Activated T-cell treated with anti-CD3 and anti-CD28 coated beads for 24 hours (primary cell): ENCODE measurements around the gene PRPF19.

Experiments
- DNase-seq: peaks from one replicate; pipeline ENCODE4 v3.0.0-alpha.2; 2020; ENCODE audit warnings: low read depth

Gene PRPF19

GRCh38 chr11:60937811-60938210, 31.4 kb upstream of the PRPF19 start:
- no peak for DNase-seq

DNA sequence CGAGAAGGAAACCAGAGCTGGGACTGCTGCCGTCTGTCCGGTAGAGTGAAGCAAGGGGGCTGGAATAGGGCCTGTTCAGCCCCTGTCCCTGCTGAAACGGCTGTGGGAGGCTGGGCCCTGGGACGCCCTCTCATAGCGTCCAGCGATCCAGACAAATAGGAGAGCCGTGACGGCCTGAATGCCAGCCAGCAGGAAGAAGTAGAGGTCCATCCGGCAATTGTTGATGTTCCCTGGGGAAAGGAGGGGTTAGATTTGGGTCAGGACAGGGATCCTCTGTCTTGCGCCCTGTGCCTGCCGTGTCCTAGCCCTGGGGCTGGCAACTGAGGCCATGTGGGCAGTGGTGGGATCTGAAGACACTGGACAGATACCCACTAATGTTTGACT, 30.8 kb upstream of the PRPF19 start:
- DNase-seq, result no peak

- DNase-seq, result no peak
Observed at GRCh38 chr11:60936467-60937143, 30.2 kb upstream of the PRPF19 start.

GRCh38 chr11:60935676-60936442, 29.5 kb upstream of the PRPF19 start:
- no peak for DNase-seq

DNA sequence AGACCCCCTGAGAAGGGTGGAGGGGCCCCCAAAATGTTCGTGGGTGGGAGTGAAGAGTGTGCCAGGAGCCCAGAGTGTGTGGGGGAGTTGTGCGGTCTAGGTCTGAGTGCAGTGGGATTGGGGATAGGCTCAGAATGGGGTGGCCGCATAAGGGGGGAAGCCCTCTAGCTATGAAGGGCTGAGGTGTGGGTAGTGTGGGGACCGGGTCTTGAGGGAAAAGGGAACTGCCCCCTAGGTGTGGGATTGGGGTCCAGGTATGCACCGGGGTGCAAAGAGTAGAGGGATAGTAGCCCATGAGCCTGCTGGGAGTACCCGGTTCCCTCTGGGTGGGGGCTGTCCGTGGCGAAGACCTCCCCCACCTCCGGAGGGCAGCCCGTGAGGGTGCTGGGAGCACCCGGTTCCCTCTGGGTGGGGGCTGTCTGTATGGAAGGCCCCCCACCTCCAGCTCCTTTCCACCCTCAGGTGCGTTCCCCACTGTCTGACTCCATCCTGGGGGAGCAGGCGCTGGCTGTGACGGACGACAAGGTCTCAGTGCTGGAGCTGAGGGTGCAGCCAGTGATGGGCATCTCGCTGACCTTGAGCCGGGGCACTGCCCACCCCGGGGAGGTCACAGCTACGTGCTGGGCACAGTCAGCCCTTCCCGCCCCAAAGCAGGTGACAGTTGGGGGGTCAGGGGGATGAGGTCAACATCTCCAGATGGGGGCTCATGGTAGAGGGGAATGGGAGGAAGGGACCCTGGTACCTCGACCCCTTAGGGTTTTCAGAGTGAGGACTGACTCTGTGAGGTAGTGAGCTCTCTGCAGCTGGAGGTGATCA, 28.6 kb upstream of the PRPF19 start:
- no peak for DNase-seq

DNA sequence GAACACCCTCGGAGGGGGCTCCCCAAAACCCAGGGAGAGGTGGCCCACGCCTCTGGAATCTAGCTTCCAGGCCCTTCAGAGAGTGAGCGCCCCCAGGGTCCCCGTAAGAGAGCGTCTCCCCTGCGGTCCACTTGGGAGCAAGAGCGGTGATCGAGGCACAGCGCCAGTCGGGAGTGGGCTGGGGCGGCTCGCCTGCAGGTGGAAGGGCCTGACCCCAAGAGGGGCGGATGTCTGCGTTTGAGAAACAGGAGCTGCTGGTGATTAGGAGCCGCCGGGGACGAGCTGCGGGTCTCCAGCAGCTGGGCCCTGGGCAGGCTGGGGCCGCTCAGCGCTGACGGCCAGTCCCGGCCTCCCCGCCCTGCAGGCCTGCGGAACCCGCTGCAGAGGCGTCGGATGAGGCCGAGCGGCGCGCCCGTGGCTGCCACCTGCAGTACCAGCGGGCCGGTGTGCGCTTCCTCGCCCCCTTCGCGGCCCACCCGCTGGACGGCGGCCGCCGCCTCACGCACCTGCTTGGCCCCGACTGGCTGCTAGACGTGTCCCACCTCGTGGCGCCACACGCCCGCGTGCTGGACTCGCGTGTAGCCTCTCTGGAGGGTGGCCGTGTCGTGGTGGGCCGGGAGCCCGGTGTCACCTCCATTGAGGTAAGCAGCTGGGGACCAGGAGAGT, 27.9 kb upstream of the PRPF19 start:
- DNase-seq, result no peak

GRCh38 chr11:60933416-60934123, 27.2 kb upstream of the PRPF19 start:
- no peak for DNase-seq

DNA sequence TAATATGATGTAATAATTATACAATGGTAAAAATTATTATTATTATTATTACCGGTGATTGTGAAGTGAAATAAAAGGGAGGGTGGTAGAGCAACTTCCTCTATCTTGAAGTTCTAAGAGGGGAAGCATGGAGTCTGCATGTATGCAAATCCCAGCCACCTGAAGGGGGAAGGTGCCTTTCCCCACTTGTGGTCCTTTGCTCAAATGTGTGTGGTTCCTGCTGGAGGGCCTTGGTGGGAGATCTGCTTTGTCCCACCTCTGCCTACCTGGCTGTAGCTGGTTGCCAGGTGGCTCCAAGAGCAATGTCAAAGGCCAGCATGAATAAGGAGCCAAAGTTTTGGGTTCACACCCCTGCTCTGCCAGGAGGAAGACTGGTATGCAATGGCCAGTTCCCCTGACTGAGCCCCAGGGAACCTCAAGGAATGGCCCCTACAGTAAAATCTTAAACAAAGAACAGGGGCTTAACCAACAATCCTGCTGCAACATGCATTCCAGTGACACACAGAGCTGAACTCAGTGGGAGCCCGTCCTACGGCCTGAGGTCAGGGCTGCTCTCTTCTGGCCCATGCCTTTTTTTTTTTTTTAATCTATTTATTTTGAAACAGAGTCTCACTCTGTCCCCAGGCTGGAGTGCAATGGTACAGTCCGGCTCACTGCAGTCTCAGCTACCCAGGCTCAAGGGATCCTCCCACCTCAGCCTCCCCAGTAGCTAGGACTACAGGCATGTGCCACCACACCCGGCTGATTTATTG, 26.4 kb upstream of the PRPF19 start:
- DNase-seq, result no peak

- DNase-seq, result no peak
Observed at GRCh38 chr11:60931917-60932316, 25.5 kb upstream of the PRPF19 start.

DNA sequence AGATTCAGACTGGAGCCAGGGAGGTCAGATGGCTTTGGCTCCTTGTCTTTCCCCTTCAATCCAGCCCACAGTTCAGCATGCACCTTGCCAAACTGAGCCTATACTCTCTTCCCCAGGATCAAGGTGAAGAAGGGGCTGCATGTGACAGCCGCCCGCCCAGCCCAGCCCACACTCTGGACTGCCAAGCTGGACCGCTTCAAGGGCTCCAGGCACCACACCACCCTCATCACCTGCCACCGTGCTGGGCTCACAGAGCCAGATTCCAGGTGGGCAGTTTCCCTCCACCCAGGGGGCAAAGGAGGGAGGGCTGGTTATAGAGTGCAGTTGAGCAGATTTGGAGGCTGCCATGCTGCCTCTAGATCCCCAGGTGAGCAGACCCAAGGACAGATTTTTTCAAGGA, 24.0 kb upstream of the PRPF19 start:
- no peak for DNase-seq

- DNase-seq, result no peak
Observed at GRCh38 chr11:60929764-60930163, 23.4 kb upstream of the PRPF19 start.

DNA sequence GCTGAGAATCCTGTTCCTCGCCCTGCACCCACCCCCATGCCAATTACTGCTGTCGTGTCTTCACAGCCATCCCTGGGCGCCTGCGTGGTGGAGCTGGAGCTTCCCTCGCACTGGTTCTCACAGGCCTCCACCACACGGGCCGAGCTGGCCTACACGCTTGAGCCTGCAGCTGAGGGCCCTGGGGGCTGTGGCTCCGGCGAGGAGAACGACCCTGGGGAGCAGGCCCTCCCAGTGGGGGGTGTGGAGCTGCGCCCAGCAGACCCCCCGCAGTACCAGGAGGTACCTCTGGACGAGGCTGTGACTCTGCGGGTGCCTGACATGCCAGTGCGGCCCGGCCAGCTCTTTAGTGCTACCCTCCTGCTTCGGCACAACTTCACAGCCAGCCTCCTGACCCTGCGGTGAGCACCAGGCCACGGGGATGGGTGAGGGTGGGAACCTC, 22.2 kb upstream of the PRPF19 start:
- DNase-seq, result no peak

DNA sequence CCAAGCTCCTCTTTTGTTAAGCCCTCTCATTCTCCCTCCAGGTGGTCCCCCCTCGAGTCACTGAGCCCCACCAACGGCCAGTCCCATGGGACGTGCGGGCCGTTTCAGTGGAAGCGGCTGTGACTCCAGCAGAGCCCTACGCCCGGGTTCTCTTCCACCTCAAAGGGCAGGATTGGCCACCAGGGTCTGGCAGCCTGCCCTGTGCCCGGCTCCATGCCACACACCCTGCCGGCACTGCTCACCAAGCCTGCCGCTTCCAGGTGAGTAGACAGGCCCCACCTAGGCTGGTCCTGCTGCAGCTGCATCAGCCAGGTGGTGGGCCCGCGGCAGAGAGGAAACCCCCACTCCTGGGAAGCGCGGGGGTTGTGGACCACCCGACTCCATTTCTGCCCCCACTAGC, 21.2 kb upstream of the PRPF19 start:
- DNase-seq, result no peak

GRCh38 chr11:60927061-60927592, 20.7 kb upstream of the PRPF19 start:
- DNase-seq, result no peak

DNA sequence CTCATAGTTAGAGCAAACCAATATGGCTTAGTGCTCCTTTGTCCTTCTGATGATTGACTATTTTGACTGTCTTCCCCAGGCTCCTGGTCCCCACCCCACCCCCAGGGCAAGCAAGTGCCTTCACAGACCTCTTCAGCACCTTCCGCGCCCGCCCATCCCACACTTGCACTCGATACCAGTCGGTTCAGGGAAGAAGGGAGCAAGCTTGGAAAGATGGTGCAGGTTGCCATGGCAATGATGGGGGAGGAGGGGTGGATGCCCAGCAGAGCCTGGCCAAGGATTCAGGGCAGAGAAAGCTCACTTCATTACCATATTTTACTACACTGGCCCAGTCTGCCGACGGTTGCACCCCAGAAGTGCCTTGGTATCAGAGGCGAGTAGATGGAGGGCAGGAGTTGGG, 20.1 kb upstream of the PRPF19 start:
- no peak for DNase-seq

DNA sequence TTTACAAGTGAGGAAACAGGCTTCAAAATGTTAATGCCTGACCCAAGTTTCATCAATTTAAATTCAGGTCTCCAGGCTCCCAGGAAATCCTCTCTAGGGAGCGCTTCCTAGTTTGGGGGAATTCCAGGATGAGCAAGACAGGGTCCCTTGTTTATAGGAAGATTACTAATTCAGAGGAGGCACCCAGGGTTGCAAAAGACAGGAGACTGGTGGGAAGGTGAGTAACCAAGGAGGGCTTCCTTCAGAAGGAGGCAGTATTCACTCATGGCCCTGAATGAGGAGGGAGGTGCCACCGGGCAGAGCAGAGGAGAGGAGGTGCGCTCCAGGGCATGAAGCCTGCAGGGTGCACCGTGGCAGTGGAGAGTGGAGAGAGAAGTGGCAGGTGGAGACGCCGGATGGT, 19.5 kb upstream of the PRPF19 start:
- DNase-seq, result no peak

GRCh38 chr11:60924906-60925853, 18.8 kb upstream of the PRPF19 start:
- no peak for DNase-seq

DNA sequence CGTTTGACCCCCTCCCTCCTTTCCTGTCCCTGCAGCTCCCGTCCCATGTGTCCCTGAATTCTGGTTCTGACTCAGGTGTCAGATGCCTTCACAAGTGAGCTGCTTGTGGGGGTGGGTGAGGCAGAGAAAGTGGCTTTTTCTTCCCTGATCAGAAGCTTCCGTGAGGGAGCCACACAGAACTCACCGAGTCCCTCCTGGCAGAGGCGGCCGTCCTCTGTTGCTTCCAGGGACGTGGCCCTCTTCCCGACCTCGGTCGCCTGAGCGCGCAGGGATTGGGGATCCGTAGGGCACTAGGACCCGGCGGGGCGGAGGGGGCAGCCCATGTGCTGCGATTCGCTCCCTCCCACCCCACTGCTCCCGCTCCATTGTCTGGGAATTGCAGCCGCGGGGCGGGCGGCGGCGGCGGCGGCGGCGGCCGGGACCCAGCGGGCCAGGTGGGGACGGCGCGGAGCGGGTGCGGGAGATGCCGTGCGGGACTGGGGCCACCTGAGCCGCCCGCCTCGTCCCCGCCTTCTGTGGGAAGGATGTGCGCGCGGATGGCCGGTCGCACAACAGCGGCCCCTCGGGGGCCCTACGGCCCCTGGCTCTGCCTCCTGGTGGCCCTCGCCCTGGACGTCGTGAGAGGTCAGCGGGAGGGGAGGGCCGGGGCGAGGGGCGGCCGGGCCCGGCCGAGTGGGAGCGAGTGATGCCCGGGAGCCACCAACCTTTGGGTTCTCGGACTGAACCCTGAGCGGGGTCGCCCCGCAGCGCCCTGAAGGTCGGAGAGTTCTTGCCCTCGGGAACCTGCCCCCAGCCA, 17.9 kb upstream of the PRPF19 start, which contains the start of gene TMEM132A:
TSS of gene TMEM132A (plus strand) at position 351 of the 796 bp plus-strand sequence. CDS start at position 525, 174 bp downstream.
- no peak for DNase-seq

DNA sequence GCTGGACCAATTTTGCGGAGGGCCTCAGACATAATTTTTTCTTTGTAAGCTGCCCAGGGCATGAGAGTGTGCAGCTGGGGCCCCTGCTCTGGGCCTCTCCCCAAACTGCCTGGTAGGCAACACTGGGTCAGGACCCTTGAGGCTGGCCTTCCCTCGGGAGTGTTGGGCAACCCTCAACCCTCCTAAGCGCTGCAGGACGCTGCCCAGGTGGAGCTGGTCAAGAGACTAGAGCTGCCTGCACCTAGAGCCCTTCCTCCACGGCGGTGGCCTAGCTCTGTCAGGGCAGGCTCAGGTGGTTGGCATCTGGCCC, 17.4 kb upstream of the PRPF19 start:
- no peak for DNase-seq
